Muscle of arm (tissue), 14 donors: Measurements from ENCODE around the gene PNLIPRP2. TPM values are rescaled to one million over a fixed set of nuclear protein-coding genes. Genes with fewer than 3 reads are reported as not detected.

Experiments
- DNase-seq: peaks from one replicate; pipeline ENCODE4 v3.0.0-alpha.2; 2013
- long read RNA-seq, 11 donors: transcript quantifications; one replicate each; lab custom pipeline, GENCODE V29; 2026
- polyA plus RNA-seq, 12 donors: library from polyadenylated mRNA; unstranded; fragments of 120-200 nt; gene quantifications; one replicate each; pipeline ENCODE4 v1.2.1, GENCODE V29; 2013; ENCODE audit not compliant: insufficient read length in 12 of 12

PNLIPRP2 gene
- polyA plus RNA-seq = under 1 TPM in 5 of 12 donors, not detected in 7; 0.13 to 0.79 (median 0.22) TPM
- long read RNA-seq, donor 1 = 0 reads
- long read RNA-seq, donor 2 = 0 reads
- long read RNA-seq, donor 3 = 0 reads
- long read RNA-seq, donor 4 = 0 reads
- long read RNA-seq, donor 5 = 0 reads
- long read RNA-seq, donor 6 = 0 reads
- long read RNA-seq, donor 7 = 0 reads
- long read RNA-seq, donor 8 = 0 reads
- long read RNA-seq, donor 9 = 0 reads
- long read RNA-seq, donor 10 = 0 reads
- long read RNA-seq, donor 11 = 0 reads

- no peak for DNase-seq
These were observed at the start of gene PNLIPRP2 for GRCh38 chr10:116620423-116621400. PNLIPRP2 (plus strand) TSS chr10:116620953.

GRCh38 chr10:116574797-116575196, 46.0 kb upstream of the PNLIPRP2 start:
- no peak for DNase-seq

DNA sequence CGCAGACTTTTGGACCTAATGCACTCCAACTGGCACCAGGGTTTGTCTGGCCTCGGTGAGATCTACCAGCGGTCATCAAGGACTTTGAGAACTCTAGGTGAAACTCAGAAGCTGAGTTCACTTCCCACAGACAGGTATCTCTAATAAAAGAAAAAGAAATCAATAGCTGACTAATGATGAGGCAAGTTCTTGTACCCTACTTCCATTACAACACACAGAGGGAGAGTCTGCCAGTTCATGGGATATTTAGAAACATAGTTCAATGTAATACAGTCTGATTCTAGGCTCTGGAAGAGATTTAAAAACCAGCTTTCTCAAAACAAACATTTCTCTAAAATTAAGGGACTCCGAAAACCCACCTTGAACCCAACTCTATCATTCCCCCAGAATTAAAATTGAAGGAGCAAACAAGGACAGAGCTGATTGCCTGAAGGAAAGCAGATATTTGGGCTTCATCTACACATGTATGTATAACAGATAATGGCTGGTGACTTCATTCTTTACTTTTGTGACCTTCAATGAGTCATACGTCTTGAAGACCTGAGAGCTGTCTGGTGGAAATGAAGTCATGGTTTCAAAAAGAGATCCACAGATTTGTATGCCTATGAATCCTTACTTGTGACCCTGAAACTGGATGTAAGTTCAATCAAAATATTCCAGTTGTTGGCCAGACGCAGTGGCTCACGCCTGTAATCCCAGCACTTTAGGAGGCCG, 32.7 kb upstream of the PNLIPRP2 start:
- no peak for DNase-seq

- DNase-seq = no peak
These were observed 31.8 kb upstream of the PNLIPRP2 start for GRCh38 chr10:116588995-116589394.

DNA sequence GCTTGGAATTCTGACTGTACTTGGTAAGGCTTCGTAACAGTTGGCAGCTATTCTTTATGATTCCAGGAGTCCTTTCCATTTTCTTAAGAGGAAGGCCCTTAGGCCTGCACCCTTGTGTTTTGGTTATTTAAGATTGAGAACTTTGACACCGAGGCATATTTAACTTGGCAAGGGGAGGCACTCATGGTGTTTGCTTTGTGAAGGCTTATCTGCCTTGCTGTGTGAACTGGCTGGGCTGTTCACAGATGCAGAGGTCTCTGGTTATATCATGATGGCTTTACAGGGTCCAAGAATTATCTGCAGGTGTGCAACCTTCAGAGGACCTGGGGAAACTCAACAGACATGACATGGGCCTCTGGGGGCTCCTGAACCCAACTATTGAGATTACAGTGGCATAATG, 30.8 kb upstream of the PNLIPRP2 start:
- no peak for DNase-seq

DNA sequence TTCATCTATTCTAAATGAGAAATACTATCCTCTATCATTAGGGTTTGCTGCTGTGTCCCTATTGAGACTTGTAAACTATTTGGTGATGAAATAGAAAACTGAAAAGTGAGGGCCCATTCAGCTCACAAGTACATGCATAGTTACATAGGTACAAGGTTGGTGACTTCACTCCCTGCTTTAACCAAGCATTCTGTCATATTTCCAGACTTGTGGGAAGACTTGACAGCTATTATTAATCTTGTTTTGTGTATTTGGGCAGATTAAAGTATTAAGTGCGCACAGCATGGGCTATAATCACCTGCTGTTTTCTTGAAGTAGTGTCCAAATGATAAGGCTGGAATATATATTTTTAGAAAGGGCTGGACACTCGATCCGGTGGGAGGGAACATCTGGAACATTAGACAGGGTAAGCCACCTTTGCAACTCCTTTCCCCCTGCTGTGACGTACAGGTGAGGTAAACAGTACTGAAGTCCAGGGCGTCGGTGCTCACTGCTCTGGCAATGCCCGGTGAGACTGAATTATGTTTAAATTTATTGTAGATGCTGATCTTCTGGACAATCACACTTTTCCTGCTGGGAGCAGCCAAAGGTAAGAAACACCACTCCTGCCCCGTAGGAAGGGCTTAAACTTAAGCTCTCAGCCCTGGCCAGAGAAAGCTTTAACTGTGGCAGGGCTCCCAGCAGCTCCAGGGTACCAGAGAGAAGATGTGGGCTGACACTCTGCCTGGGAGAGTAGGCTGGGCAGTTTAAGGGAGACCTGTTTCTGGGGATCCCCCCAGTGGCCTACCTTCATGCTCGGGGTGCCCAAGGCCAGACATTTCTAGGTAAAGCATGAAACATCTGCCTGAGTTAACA, 29.9 kb upstream of the PNLIPRP2 start, which contains the start of gene PNLIPRP1:
PNLIPRP1 (plus strand) TSS at position 370 of the 855 bp plus-strand sequence; CDS start at position 541, 171 bp downstream.
- DNase-seq = no peak

DNA sequence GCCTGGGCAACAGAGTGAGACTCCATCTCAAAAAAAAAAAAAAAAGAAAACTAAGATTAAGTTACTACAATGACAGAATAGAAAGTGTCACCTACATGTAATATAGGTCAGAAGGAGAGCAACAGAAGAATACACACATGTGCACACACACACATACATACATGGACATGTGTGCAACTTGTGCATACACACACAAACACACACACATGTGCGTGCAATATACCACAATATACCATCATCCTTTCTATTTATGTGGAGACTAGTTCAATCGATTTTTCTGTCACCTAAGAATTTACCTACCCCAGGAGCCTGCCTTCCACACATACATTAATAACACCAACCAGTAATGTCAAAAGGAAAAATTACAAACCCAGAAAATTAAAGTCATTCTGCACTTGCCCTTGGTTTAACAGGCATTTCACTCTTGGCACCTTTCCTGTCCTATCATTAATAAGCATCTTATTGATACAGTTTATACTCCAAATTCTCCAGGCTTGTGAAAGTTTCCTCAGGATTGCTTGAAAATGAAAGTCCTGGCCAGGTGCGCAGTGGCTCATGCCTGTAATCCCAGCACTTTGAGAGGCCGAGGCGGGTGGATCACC, 27.5 kb upstream of the PNLIPRP2 start:
- no peak for DNase-seq

DNA sequence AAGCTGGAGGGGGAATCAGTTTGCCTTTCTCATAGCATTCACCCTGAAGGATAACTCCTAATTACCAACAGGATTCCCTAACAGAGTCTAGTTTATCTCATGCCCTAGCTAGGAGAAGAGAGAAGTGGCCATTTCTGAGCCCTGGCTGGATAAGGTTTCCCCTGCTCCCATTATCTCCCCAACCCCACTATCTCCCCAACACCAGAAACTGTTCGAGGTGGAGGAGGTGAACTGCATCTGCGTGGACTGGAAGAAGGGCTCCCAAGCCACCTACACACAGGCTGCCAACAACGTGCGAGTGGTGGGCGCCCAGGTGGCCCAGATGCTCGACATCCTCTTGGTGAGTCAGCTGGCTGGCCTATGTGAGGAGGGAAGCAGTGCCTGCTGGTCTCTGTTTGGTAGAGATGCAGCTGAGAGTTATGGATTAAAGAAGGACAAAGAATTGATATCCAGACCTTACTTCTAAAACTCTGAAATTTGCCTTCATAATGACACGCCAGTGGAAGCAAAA, 26.2 kb upstream of the PNLIPRP2 start:
- no peak for DNase-seq

GRCh38 chr10:116596062-116596461, 24.7 kb upstream of the PNLIPRP2 start:
- DNase-seq = no peak

DNA sequence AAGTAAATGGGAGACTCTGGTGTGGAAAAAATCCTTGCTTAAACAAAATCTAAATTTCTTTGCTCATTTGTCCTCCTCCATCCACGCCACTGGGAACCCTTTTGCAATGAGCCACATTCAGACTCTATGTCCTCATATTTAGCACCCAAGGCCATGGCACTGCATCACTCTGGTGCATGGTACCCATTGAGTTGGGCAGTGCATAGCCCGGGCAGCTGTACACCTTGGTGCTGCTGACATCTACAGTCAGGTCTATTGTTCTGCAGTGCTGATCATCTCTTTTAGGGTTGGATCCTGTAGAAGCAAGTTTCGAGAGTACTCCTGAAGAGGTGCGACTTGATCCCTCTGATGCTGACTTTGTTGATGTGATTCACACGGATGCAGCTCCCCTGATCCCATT, 23.2 kb upstream of the PNLIPRP2 start:
- DNase-seq = no peak

GRCh38 chr10:116598329-116598728, 22.4 kb upstream of the PNLIPRP2 start:
- DNase-seq = no peak

DNA sequence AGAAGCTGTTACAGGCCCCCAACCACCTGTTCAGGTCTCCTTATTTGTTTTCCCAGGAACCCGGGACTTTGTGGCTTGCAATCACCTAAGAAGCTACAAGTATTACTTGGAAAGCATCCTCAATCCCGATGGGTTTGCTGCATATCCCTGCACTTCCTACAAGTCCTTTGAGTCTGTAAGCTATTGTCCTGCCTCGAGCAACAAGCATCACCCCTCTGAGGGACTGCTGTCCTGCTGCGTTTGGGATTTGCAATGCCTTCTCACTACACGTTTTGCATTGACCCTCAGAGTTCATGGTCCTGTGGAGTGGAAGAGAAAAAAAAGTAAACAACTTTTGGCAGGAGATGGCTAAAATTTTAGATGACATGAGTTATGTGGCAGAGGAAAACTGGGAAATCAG, 20.8 kb upstream of the PNLIPRP2 start:
- DNase-seq = no peak

GRCh38 chr10:116602648-116603400, 17.9 kb upstream of the PNLIPRP2 start:
- no peak for DNase-seq

DNA sequence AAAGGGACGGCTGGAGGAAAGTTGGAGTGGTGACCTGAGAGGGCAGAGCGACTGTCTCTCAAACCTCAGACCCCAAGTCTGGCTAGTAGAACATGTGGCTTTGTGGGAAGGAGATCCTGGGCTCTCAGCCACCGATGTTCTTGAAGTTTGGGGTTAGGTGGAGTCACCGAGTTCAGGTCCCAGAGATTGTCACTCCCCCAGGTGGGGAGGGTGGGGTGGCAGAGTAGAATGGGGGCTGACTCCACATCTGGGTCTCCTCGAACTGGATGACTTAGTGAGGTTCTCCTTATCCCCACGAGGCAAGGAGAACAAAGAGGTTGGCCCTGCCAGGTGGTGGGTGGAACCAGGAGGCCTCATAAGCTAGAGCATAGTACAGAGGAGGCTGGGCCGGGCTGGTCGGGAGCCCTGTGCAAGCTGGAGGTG, 14.7 kb upstream of the PNLIPRP2 start:
- DNase-seq = no peak

DNA sequence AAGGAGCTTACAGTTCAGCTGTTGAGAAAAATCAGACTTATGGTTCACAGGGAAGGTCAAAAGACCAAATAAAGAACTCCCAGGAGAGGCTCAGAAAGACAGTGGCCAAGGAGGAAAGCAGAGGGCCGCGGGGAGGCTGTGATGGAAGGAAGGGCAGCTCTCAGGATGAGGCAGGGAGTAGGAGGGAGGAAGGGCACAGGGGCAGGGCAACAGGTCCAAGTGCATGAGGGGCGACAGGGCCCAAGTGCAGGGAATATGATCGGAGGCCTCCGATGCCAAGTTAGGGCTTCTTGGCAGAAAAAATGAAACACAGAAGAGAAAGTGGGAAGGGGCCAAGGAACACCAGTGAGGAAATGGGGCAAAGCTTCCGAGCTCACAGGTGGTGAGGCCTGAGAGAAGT, 13.4 kb upstream of the PNLIPRP2 start:
- DNase-seq = no peak

DNA sequence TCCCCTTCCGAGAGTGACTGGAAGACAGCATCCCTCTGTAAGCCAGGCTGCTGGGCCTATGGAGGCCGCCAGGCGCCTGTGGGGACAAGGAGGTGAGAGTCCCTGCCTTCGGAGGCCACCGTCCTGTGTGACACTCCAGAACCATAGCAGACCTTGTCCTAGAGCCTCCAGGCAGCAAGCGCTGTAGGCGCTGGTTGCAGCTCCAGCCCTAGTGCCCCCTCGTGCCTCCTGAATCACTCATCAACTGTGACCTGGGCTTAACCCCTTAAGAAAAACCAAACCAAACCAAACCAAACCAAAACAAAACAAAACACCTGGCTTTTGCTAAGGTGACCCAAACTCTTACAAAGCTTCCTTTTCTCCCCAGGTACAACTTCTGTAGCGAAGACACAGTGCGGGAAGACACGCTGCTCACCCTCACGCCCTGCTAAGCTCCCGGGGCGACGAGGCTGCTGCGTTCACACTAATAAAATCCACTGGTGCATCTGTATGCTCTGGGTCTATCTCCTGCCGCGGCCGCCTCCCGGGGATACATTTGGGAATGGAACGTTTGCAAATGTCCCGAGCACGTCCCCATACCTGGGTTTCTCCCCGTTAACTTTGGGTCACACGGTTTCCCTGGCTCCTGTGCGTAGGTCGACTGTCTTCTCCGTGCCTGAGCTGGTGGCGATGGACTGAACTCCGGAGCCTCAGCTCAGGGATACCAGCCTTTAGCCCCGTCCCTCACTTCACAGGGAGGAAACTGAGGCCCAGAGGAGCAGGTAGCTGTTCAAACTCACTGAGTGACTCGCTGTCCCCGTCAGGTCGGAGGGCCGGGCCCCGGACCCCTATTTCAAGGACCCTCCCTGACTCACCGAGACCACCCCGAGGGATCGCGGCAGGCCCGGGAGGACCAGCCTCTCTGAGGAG, 11.8 kb upstream of the PNLIPRP2 start:
- DNase-seq = no peak

GRCh38 chr10:116610443-116611152, 10.2 kb upstream of the PNLIPRP2 start:
- no peak for DNase-seq

DNA sequence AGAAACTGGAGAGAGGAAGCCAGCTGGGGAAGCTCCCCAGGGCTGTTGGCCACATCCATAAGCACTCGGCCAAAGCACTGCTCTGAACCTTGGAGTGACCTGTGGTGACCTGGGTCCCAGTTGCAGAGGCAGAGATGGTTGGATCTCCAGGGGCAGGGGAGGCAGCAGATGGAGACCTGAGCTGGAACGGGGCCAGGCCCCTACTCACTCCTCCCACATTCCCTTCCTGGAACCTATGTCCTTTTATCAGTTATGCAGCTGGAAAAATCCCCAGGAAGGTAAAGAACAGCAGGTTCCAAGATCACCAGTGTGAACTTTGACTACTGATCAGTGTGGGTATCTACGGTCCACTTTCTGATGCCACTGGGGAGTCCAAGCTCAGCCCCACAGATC, 9.6 kb upstream of the PNLIPRP2 start:
- DNase-seq = no peak
